Measurements from ENCODE around the gene HSPA12B. TPM values are rescaled to one million over a fixed set of nuclear protein-coding genes. Genes with fewer than 3 reads are reported as not detected.

HSPA12B gene
- total and polyA plus RNA-seq, 2 of the 8 experiments (the other 6 are each of a cell fraction or from before 2014, with no cell fraction given): 2.2 to 4.3 TPM

DNA sequence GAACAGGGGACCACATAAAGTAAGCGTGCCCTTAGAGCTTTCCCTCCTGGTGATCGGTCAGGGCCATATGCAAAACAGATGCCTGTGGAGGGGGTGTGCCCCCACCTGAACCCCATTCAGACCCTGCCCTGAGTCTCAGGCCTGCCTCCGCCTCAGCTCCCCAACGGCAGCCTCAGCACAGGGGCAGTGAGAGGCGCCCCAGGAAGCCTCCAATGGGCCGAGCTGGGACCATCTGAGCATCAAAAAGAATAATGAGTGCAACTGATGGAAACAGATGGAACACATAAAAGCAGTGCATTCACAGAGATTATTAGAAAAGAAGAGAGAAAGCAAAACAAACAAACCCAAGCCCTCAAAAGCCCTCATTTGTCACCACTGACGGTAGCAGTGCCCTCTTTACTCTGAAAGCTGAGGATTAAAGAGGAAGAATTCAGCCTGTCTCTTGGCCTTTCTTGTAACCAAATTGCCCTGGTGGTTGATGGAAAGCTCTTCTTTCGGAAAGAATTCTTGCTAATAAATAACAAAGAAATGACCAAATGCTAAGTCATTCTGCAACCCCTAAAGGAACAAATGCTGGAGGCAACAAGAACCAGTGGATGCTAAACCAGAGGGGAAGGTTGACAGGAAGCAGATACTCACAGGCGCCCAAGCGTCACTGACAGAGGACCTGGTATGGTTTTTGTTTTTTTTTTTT, 28.3 kb downstream of the HSPA12B start:
- Histone ChIP-seq H2BK120ac (replicated peaks; ENCODE audit: low read depth, low read length) (no peak overlapping the region), H3K4ac (replicated peaks; ENCODE audit: insufficient read length, low read depth, low read length) (no peak overlapping the region), H4K5ac (ENCODE audit: insufficient read length, low read depth, low read length) (no peak overlapping the region), H3K9ac (replicated peaks in 1 of 4; ENCODE audit: extremely low read depth in 1 of 4, low read depth in 3 of 4, low read length in 3 of 4) (no peak overlapping the region), H3K23ac (ENCODE audit: insufficient read length) (no peak overlapping the region), H4K91ac (replicated peaks; ENCODE audit: insufficient read length, low read length) (no peak overlapping the region), H3K4me2 (ENCODE audit: insufficient read depth in 1 of 2, low read depth in 2 of 2, low read length in 2 of 2) (no peak overlapping the region), H2BK15ac (ENCODE audit: low read length) (no peak overlapping the region), H3K36me3 (ENCODE audit: control insufficient read depth in 2 of 4, insufficient read depth in 4 of 4, low read length in 3 of 4) (peaks cover 0 to 15% (median 2%) of the 10 kb centered on the region in 4 experiments; a peak in 4 of 8 replicates), H3K79me2 (ENCODE audit: control insufficient read depth in 1 of 2, insufficient read depth in 2 of 2, low read length in 2 of 2) (peaks cover 0 to 16% of the 10 kb centered on the region in 2 experiments; a peak in 1 of 4 replicates), H3K9me3 (ENCODE audit: insufficient read depth in 2 of 2, low read depth in 1 of 2, low read length in 1 of 2) (no peaks in the 10 kb centered on the region), H3K79me1 (ENCODE audit: low read depth, low read length) (peaks cover 15% of the 10 kb centered on the region), H2BK20ac (ENCODE audit: low read length) (no peak overlapping the region), H3K18ac (ENCODE audit: extremely low read depth, low read length) (no peak overlapping the region), H3K4me1 (replicated peaks in 1 of 4; ENCODE audit: control insufficient read depth in 3 of 4, insufficient read depth in 4 of 4, low read length in 3 of 4) (no peaks in the 10 kb centered on the region), H2BK5ac (ENCODE audit: low read depth, low read length) (no peak overlapping the region; the same call in 1 of the 2 replicates), H3K14ac (ENCODE audit: insufficient read length) (no peak overlapping the region), H3K27me3 (replicated peaks in 1 of 4; ENCODE audit: control insufficient read depth in 3 of 4, extremely low read depth in 1 of 4, insufficient read depth in 3 of 4, low read length in 3 of 4) (no peaks in the 10 kb centered on the region), H4K20me1 (replicated peaks in 1 of 2; ENCODE audit: control insufficient read depth in 1 of 2, insufficient read depth in 2 of 2, low read length in 2 of 2) (peaks cover 2 to 17% of the 10 kb centered on the region in 2 experiments), H3K56ac (replicated peaks; ENCODE audit: insufficient read length, low read depth, low read length) (no peak overlapping the region), H4K8ac (ENCODE audit: extremely low read depth, insufficient read depth, low read length) (no peak overlapping the region), H3K23me2 (ENCODE audit: low read depth, low read length) (no peaks in the 10 kb centered on the region), H2AFZ (ENCODE audit: low read length) (no peak overlapping the region), H3K27ac (ENCODE audit: low read depth, low read length) (no peak overlapping the region), H3K4me3 (ENCODE audit: extremely low read depth in 1 of 4, insufficient read depth in 2 of 4, low read depth in 3 of 4, low read length in 4 of 4) (no peak overlapping the region), H2BK12ac (ENCODE audit: low read depth, low read length) (no peak overlapping the region), H2AK5ac (ENCODE audit: low read depth, low read length) (no peak overlapping the region)
- no peak for DNase-seq (ENCODE audit: low read depth in 1 of 2, low spot score in 2 of 2)
- ChIA-PET CTCF (ENCODE audit: partially characterized antibody) (interaction anchor here (0.8 to 18.6 kb wide), 9 partner anchors 2 to 84 kb away, joined by 3 to 277 read pairs (median 5); partner anchors contain the start of genes ADISSP and HSPA12B), POLR2A (ENCODE audit: partially characterized antibody) (interaction anchor here (0.7 to 1.2 kb wide), 5 partner anchors 10 to 21 kb away, joined by 3 to 5 read pairs (median 3); partner anchors contain the start of gene SPEF1)
- no peak for FAIRE-seq
- 82% methylated on average over 10 of the region's 10 CpGs; no CpG with 5 or more reads in 1 of the 2 experiments for whole genome bisulfite sequencing, 2 experiments (ENCODE audit: extremely low coverage in 1 of 2, insufficient coverage in 1 of 2, insufficient read length in 1 of 2, insufficient replicate concordance in 2 of 2, low coverage in 1 of 2, low lambda C conversion rate in 2 of 2, missing lambda C conversion rate in 1 of 2)
- TF ChIP-seq RXRA (IDR thresholded peaks at IDR 0.05; ENCODE audit: insufficient read depth, low read depth, low read length) (no peak), EGR1 (IDR thresholded peaks at IDR 0.05; ENCODE audit: borderline replicate concordance, low read depth, low read length) (no peak)
- TF ChIP-seq, protein P1, sequence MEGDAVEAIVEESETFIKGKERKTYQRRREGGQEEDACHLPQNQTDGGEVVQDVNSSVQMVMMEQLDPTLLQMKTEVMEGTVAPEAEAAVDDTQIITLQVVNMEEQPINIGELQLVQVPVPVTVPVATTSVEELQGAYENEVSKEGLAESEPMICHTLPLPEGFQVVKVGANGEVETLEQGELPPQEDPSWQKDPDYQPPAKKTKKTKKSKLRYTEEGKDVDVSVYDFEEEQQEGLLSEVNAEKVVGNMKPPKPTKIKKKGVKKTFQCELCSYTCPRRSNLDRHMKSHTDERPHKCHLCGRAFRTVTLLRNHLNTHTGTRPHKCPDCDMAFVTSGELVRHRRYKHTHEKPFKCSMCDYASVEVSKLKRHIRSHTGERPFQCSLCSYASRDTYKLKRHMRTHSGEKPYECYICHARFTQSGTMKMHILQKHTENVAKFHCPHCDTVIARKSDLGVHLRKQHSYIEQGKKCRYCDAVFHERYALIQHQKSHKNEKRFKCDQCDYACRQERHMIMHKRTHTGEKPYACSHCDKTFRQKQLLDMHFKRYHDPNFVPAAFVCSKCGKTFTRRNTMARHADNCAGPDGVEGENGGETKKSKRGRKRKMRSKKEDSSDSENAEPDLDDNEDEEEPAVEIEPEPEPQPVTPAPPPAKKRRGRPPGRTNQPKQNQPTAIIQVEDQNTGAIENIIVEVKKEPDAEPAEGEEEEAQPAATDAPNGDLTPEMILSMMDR (IDR thresholded peaks at IDR 0.05; ENCODE audit: control extremely low read depth in 1 of 3, insufficient read depth in 1 of 3, low read depth in 1 of 3, low read length in 3 of 3): no peak

Measured in H1 (cell line).